HEK293T (cell line): ENCODE results near the gene EIPR1.

ENCODE experiments used
- CTCF ChIA-PET: fragments of 350-600 bp; formaldehyde crosslinking; extraction: SDS; loops from one replicate; lab custom pipeline; 2021; ENCODE audit warnings: antibody characterized with exemption, inconsistent platforms; lab: Yijun Ruan, JAX
- POLR2A ChIA-PET: fragments of 350-600 bp; formaldehyde crosslinking; extraction: SDS; loops from one replicate; lab custom pipeline; 2020; ENCODE audit warnings: antibody characterized with exemption, inconsistent platforms; lab: Yijun Ruan, JAX
- DNase-seq: peaks from one replicate; pipeline ENCODE4 v3.0.0; 2012; ENCODE audit warnings: mixed read lengths; ENCODE audit errors: extremely low spot score
- ARNT ChIP-seq: fragments of 450-650 bp; IDR thresholded peaks from 2 replicates; pipeline ENCODE4 v1.6.1; 2017; ENCODE audit warnings: mild to moderate bottlenecking
- BHLHE40 ChIP-seq: fragments of 450-650 bp; IDR thresholded peaks from 2 replicates; pipeline ENCODE4 v1.6.1; 2016; ENCODE audit warnings: mild to moderate bottlenecking, moderate library complexity, borderline replicate concordance
- CTBP1 ChIP-seq: fragments of 450-650 bp; IDR thresholded peaks from 2 replicates; pipeline ENCODE4 v1.6.1; 2016; ENCODE audit warnings: borderline replicate concordance
- ELF4 ChIP-seq: fragments of 450-650 bp; IDR thresholded peaks from 2 replicates; pipeline ENCODE4 v1.6.1; 2017; ENCODE audit warnings: antibody characterized with exemption
- FOXA1 ChIP-seq: fragments of 450-650 bp; IDR thresholded peaks from 2 replicates; pipeline ENCODE4 v1.6.1; 2016; ENCODE audit warnings: mild to moderate bottlenecking
- FOXK2 ChIP-seq: fragments of 450-650 bp; IDR thresholded peaks from 2 replicates; pipeline ENCODE4 v1.6.1; 2016; ENCODE audit warnings: mild to moderate bottlenecking
- FOXM1 ChIP-seq: fragments of 450-650 bp; IDR thresholded peaks from 2 replicates; pipeline ENCODE4 v1.6.1; 2017; ENCODE audit warnings: mild to moderate bottlenecking, borderline replicate concordance
- HDGF ChIP-seq: fragments of 450-650 bp; IDR thresholded peaks from 2 replicates; pipeline ENCODE4 v1.6.1; 2017; ENCODE audit warnings: antibody characterized with exemption, borderline replicate concordance
- L3MBTL2 ChIP-seq: fragments of 450-650 bp; conservative IDR thresholded peaks from 2 replicates; pipeline ENCODE4 v1.6.1; 2016; ENCODE audit warnings: mild to moderate bottlenecking
- LEF1 ChIP-seq: fragments of 450-650 bp; IDR thresholded peaks from 2 replicates; pipeline ENCODE4 v1.6.1; 2017; ENCODE audit warnings: mild to moderate bottlenecking, borderline replicate concordance
- NFRKB ChIP-seq: fragments of 450-650 bp; IDR thresholded peaks from 2 replicates; pipeline ENCODE4 v1.6.1; 2016; ENCODE audit warnings: mild to moderate bottlenecking, moderate library complexity
- PKNOX1 ChIP-seq: fragments of 450-650 bp; IDR thresholded peaks from 2 replicates; pipeline ENCODE4 v1.6.1; 2016
- SP1 ChIP-seq: fragments of 450-650 bp; IDR thresholded peaks from 2 replicates; pipeline ENCODE4 v1.6.1; 2017
- SUZ12 ChIP-seq: fragments of 450-650 bp; IDR thresholded peaks from 2 replicates; pipeline ENCODE4 v1.6.1; 2016; ENCODE audit warnings: mild to moderate bottlenecking
- TARDBP ChIP-seq: fragments of 450-650 bp; IDR thresholded peaks from 2 replicates; pipeline ENCODE4 v1.6.1; 2016
- ZNF384 ChIP-seq: fragments of 450-650 bp; IDR thresholded peaks from 2 replicates; pipeline ENCODE4 v1.6.1; 2016

Gene EIPR1

GRCh38 chr2:3149441-3150217 lies 228.0 kb downstream of the EIPR1 start:
- DNase-seq = no peak
- POLR2A ChIA-PET = no interaction called here
- CTCF ChIA-PET = no interaction called here

DNA sequence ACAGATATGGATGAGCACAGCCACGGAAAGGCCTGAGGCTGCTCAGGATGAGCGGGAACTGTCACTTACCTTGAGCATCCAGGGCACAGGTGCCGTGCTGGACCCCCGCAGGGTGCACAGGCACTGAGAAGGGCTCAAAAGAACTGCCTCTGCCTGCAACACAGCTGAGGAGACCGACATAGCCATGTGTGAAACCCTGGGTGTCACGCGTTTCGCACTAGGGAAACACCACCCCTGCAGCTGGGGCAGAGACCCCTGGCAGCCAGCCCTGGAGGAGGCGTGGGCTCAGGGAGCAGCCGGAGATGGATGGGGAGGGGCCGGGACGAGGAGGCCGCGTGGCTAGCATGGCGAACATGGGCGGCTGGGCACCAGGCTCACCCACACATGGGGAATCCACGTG lies 228.9 kb downstream of the EIPR1 start:
- ChIA-PET POLR2A (no interaction called here), CTCF (no interaction called here)

More at GRCh38 chr2:3149441-3150217, 228.0 kb downstream of the EIPR1 start:
- TF ChIP-seq TARDBP = no peak
- no peak for TF ChIP-seq PKNOX1

GRCh38 chr2:3147651-3148530 lies 229.7 kb downstream of the EIPR1 start:
- DNase-seq = no peak
- ChIA-PET CTCF (no interaction called here), POLR2A (no interaction called here)
- no peak for TF ChIP-seq ARNT

More for the DNA sequence above, 228.9 kb downstream of the EIPR1 start:
- no peak for TF ChIP-seq ARNT
- no peak for TF ChIP-seq HDGF
- no peak for TF ChIP-seq L3MBTL2
- TF ChIP-seq SP1 = no peak
- TF ChIP-seq ELF4 = no peak
- TF ChIP-seq TARDBP = no peak
- TF ChIP-seq NFRKB = no peak
- no peak for TF ChIP-seq BHLHE40
- no peak for TF ChIP-seq FOXA1
- TF ChIP-seq LEF1 = no peak
- no peak for TF ChIP-seq CTBP1
- TF ChIP-seq SUZ12 = no peak
- TF ChIP-seq ZNF384 = no peak
- no peak for TF ChIP-seq FOXM1
- TF ChIP-seq PKNOX1 = no peak
- DNase-seq = no peak

DNA sequence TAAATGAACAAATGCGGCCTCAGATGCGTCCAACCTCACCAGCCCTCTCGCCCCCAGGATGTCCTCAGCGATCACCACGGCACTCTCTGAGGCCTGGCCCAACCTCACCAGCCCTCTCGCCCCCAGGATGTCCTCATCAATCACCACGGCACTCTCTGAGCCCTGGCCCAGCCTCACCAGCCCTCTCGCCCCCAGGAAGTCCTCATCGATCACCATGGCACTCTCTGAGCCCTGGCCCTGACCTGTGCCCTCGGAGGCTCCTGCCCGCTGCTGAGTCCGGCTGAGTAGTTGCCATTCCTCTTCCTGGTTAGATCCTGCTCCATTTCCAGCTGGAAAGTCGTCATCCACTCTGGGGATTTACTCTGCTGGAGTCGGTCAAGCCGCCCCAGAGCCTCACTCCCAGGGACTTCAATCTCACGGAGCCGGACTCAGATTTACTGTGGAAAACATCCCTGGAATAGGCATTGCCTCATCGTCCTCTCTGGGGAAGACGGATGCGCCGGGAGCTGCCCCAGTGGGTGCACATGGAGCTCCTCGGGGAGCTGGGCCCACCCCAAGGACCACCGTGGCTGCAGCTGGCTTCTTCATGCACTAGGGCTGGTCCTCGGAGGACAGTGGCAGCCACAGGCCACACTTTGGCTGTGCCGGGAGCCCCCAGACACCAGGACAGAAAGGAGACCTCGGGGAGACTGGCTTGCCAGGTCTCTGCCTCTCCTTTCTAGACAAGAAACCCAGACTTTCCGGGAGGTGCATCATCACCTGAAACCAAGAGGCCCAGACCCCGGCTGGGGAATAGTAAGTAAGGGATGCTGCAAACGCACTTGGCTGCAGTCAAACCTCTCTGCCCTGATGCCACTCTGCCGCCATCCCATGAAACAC lies 230.6 kb downstream of the EIPR1 start:
- DNase-seq = no peak
- no peak for TF ChIP-seq ZNF384
- TF ChIP-seq ARNT = no peak
- no peak for TF ChIP-seq BHLHE40
- TF ChIP-seq L3MBTL2 = no peak
- no peak for TF ChIP-seq FOXA1
- TF ChIP-seq CTBP1 = no peak
- TF ChIP-seq SP1 = no peak
- TF ChIP-seq ELF4 = no peak
- TF ChIP-seq LEF1 = no peak
- TF ChIP-seq SUZ12 = no peak
- no peak for TF ChIP-seq FOXM1
- TF ChIP-seq FOXK2 = no peak
- TF ChIP-seq TARDBP = no peak
- no peak for TF ChIP-seq HDGF
- no peak for TF ChIP-seq PKNOX1
- TF ChIP-seq NFRKB = no peak
- POLR2A ChIA-PET = no interaction called here
- CTCF ChIA-PET = no interaction called here

GRCh38 chr2:3146175-3146574 lies 231.4 kb downstream of the EIPR1 start:
- ChIA-PET CTCF (no interaction called here), POLR2A (no interaction called here)
- no peak for DNase-seq
- TF ChIP-seq BHLHE40 = no peak
- no peak for TF ChIP-seq ARNT
- TF ChIP-seq CTBP1 = no peak
- TF ChIP-seq FOXK2 = no peak
- no peak for TF ChIP-seq NFRKB
- no peak for TF ChIP-seq SP1
- TF ChIP-seq FOXA1 = no peak
- no peak for TF ChIP-seq FOXM1

DNA sequence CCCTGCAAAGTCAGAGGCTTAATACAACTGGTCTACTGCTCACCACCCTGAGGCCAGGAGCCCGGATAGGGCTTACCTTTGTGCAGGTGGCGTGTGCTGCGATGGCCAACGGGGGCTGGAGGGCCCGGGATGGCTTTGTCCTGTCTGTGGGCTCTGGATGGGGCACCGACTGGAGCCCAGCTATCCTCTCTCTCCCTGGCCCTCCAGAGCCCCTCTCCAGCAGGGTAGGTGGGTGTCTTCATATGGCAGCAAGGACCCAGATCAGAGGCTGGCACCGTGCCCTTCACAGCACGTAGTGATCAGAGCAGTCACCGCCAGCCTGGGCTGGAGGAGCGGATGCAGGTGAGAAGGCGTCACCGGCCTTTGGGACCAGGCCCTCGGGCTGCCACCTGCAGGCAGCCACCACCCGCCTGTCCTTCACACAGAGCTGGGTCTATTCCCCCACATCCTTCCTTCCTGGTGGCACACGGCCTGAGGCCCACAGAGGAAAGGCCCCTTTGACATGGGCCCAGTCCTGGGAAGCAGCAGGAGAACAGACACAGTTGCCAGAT lies 232.1 kb downstream of the EIPR1 start:
- TF ChIP-seq FOXM1 (no peak), PKNOX1 (no peak), FOXA1 (no peak), HDGF (no peak), ELF4 (no peak), CTBP1 (no peak), NFRKB (no peak), SP1 (no peak), L3MBTL2 (no peak), BHLHE40 (no peak), ZNF384 (no peak), SUZ12 (no peak), TARDBP (no peak), FOXK2 (no peak), ARNT (no peak), LEF1 (no peak)
- POLR2A ChIA-PET = no interaction called here
- CTCF ChIA-PET = no interaction called here
- no peak for DNase-seq
